DMS53 treated with DMSO at 0.1 percent for 48 hours (cell line): ENCODE results near the gene ADPRH.

Experiments used
- DNase-seq: peaks from one replicate; lab custom pipeline; 2025; ENCODE audit not compliant: unreplicated experiment; lab: John Stamatoyannopoulos, UW

The ADPRH gene

DNA sequence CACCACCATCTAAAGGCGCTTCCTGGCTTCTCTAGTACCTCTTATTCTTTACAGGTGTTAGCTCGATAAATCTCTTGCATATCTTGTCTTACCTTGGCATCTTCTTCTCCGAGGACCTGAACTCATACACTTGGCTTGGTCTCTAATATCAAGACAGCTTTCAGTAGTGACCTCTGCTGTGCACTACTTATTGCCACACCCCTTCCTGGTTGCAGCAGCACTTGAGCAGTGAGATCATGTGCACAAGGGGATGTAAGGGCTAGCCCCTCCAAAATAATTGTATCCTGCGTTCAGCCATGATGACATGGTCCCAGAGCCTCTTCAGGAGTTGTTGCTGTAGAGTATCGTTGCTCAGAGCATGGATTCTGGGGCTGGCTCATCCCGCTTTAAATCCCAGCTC is 17.1 kb downstream of the ADPRH start:
- DNase-seq = no peak

DNA sequence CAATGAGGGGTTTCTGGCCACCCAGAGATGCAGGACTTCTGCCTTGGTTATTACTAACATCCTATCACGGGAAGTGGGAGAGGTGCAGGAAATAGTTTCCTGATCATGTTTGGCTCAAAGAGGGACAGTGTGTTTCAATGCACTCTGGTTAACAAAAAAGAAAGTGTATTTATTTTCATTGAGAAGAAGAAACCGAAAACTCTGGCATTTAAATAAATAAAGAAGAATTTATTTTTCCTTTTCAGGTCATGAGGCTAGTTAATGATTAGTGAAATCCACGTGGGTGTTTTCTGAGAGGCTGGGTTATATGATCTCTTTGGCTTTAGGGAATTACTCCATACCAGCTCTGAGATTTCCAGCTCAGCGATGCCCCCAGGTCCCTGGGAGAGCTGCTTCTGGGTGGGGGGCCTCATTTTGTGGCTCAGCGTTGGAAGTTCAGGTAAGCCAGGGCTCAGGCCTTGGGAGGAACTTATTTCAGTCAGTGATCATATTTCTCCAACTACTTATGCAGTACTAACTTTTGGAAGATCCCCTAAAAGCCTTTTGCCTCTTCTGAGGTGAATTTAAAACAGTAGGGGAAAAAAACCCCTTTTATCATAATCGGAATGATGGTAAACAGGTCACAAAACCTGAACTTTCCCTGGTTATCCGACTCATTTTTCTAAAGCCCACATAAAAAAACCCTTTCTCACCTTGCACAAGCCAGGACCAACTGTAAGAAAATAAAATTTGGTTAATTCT is 18.4 kb downstream of the ADPRH start, which contains the start of gene PLA1A:
Gene PLA1A (plus strand): TSS at position 338 of the 741 bp plus-strand sequence. CDS start 29 bp downstream, at position 367.
- peak; percentile 12 for DNase-seq

DNA sequence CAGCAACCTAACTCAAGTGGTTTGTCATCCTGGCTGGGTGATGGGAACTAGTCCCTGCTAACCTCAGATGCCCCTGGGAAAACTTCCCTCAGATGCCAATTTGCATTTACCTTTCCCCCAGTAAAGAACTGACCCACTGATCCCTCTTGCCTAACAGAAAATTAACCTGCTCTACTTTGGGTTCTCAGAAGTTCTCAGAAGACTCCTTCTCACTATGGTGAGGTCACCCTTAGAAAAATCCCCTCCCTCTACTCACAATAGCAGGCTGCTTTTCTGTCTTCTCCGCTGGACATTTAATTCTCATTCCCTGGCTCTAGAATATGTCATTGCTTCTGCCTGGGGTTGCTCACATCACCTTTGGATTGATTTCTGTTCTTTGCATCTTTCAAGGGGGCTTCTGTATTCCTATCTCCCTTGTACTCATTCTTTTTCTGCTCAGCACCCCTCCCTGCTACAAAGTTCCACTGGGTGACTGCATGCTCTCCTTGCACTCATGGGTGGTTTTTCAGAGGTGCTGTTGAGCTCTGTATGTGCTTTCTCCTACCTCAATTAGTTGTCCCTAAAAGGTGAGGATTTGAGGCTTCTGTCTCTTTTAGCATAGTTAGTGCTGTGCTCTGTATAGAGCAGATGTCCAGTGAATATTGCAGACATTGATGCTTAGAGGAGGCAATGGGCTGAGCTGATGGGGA is 19.3 kb downstream of the ADPRH start:
- DNase-seq = no peak

DNA sequence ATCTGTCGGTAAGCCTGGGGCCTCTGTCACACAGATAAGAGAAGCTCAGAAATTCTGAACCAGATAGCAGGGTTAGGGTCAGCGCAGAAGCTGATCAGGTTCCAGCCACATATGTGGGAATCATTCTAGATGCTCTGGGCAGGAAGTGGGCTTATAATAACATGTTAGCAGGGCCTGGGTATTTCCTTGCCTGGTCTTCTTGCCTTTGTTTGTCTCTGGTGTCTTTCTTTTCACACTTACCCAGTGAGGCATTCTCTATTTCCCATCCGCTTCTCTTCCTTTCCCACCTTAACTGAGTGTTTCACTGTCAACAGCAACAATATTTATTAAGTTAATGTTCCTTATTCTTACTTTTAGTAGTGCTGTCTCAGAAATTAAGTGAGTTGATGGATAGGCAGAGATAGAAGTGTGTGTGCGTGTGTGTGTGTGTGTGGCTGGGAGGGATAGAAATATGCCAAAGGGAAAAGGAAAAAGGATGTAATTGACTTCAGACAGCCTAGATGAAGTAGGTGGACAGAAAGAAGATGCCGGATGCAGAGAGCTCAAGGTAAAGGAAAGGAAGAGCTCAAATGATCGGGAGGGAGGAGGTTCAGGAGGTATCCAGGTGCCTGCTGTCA is 20.4 kb downstream of the ADPRH start:
- no peak for DNase-seq

DNA sequence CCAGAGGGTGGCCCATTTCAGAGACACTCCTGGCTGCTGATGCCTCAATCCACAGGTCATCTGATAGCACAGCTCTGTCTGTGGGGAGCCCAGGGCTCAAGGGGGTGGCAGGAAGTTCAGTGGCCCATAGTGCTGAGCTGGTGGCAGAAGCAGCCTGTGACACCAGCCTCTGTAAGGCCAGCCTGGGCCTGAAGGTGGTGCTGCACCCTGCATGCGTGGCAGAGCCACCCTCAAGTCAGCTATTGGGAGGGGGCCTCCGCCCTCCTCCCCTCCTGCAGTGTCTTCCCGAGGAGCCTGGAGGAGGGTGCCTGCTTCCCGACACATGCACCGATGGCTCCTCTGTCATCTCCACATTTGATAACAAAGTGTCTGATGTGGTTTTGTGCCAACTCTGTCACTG is 21.4 kb downstream of the ADPRH start:
- no peak for DNase-seq

DNA sequence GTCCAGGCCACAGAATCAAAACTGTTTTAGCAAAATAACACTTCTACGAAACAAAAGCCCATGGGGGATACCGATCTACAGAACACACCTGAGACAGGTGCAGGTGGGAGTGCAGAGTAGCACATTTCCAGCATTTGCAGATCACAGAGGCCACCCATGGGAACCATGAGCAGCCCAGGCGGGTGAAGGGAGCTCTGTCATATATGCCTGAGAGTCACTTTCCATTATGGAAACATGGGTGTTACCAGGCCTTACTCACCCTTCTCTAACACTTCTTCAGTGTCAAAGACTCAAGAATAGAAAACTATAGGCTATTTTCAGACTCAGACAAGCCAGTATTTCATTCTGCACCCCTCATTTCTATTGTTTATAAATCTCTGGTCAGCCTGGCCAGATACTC is 21.9 kb downstream of the ADPRH start:
- DNase-seq = no peak

DNA sequence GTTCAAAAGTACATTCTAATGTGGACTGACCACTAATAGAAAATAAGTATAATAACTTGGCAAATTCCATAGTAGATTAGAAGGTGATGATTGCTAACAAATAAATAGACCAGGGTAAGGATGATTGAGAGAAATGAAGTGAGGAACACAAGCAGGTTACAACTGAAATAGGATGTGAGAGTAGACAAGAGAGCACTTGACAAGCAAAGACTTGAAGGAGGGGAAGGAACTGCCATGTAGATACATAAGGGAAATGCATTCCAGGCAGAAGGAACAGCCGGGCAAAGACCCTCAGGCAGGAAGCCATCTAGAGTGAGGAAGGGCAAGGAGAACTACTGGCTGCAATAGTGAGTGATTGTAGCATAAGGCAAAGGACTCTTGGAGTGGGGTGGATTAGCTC is 23.4 kb downstream of the ADPRH start:
- no peak for DNase-seq

DNA sequence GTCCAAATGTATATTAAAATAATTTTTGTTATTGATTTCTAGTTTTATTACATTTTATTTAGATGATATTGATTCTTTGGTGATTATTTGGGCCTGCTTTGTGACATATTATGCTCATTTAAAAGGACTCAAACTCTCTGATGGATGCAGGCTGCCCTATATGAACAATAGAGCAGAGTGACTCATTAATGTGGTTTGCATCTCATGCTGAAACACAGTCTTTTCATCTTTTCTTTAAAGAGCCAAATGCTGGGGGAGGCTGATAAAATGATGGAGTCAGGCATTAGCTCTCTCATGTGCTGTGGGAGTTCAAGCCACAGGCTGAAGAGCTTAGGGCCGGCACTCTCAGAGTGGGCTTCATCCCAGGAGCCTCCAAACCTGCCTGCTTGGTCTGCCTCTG is 25.6 kb downstream of the ADPRH start:
- DNase-seq = no peak

DNA sequence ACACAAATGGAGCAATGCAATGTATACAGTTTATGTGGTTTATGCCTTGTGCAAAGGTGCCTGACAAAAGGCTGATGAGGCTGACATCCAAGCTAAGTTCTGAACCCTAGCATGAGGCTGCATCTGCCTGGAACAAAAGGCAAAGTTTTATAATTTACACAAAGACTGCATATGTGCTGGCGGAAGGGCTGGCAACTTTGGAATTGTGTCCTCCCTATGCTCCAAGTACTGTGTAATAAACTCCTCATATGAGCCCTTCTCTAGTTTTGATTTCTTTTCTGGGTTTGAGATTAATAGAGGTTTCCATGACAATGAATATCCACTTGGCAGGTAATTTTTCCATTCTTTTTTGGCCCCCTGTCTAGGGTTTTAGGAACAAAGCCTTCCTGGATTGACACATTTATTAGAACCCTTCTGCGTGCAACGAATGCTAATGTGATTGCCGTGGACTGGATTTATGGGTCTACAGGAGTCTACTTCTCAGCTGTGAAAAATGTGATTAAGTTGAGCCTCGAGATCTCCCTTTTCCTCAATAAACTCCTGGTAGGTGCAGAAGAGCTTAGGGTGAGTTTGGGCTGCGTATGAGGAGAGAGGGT is 29.2 kb downstream of the ADPRH start:
- DNase-seq = no peak

DNA sequence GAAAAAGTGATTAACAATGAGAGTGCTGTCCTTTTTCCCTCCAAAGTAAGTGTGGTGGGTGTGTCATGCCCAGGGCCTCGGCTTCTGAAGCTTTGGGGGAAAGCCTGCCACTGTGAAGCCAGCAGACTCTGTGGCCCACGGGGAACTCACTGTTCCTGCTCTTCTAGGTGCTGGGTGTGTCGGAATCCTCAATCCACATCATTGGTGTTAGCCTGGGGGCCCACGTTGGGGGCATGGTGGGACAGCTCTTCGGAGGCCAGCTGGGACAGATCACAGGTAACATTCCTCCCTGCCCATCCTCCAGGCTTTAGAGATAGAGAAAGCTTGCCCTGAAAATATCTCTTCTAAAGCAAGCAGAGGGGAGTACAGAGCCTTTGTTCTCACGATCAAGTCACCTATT is 30.0 kb downstream of the ADPRH start:
- no peak for DNase-seq

DNA sequence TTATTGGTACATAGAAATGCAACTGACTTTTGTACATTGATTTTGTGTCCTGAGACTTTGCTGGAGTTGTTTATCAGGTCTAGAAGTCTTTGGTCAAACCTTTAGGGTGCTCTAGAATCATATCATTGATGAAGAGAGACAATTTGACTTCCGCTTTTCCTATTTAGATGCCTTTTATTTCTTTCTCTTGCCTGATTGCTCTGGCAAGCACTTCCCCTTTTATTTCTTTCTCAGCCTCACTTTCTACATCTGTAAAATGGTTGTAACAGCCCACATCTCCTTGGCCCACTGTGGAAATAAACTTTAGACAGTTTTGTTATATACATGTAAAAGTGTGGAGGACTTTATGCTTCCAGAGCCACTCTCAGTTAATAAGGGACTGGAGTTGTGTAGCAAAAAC is 32.4 kb downstream of the ADPRH start:
- DNase-seq = no peak

DNA sequence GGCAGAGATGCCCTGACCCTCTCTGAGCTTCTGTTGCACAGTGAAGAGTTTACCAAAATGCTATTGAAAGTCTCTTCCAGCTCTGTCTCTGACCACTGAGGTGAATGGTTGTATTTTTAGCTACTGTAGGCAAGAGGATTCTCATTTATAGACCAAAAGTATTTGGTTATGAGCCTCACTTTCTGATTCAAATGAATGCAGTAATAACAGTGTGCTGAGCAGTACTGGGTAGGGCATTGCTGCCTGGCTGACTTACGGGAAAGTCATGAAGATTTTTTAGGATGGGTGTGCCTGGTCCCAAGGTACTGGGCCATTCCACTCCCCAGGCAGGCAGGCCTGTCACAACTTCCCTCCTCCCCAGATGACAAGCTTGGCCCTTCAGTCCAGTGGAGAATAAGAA is 33.9 kb downstream of the ADPRH start:
- DNase-seq = no peak

DNA sequence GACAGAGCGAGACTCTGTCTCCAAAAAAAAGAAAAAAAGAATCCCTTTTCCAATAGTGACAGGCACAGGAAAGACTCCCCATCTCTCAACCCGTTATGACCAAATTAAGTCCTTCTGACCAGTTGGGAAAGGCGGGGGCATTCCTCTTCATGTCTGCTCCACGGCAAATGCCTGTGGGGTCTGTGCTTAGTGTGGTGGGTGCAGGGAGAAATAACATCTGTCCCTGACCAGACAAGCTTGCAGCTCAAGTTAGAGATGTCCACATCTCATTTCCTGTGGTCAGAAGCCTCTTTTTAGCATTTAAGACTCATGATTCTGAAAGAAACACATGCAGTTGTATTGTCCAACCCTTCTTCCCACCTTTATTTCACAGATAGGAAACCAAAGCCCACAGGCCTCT is 34.6 kb downstream of the ADPRH start:
- DNase-seq = no peak

DNA sequence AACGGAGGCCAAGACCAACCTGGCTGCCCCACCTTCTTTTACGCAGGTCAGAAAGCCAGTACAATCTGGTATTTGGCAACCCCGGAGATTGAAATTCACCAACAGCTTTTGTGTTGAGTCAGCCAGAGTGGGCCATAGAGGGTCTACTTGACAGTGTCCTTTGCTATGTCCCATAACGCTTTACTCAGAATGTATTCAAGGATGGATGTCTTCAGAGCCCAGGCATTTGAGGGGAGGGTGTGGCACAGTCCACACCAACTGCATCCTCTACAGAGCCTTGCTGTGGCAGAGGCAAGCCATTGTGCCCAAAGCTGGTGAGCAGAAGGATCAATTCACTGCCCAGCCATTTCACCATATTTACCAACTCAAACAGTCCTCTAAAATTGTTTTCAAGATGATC is 36.8 kb downstream of the ADPRH start:
- DNase-seq = no peak

DNA sequence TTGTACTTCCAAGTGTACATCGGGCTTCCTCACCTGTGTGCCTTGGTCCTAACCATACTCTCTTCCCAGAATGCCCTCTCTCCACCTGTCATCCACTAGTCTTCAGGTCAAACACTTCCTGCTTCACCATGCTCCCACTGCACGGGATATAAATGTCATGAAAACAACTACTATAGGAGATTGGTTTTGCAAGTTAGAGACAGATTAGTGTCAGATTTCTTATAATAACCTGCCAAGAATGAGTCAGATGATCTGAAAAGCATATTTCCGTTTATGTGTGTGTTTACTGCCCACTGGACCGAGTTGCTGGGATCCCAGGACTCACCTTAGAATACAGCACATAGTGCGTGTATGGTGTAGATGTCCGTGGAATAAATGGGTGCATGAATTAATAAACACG is 39.8 kb downstream of the ADPRH start:
- DNase-seq = no peak

DNA sequence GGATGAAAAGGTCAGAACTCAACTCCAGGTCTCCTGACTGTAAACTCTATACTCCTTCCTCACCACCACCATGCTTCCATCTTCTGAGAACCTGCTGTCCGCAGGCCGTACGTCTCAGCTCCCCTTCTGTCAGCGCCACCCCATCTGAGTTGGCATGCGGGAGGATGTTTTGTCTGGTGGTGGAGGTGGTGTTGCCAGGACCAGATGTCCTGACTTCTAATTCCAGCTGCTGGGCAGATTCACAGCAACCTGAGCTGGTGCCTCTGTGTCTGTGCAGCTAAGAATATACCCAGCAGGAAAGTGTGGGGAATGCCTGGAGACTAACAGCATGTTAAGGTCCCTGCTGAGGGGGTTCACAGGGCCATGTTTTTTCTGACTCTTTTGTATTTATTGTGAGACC is 41.6 kb downstream of the ADPRH start:
- DNase-seq = no peak

DNA sequence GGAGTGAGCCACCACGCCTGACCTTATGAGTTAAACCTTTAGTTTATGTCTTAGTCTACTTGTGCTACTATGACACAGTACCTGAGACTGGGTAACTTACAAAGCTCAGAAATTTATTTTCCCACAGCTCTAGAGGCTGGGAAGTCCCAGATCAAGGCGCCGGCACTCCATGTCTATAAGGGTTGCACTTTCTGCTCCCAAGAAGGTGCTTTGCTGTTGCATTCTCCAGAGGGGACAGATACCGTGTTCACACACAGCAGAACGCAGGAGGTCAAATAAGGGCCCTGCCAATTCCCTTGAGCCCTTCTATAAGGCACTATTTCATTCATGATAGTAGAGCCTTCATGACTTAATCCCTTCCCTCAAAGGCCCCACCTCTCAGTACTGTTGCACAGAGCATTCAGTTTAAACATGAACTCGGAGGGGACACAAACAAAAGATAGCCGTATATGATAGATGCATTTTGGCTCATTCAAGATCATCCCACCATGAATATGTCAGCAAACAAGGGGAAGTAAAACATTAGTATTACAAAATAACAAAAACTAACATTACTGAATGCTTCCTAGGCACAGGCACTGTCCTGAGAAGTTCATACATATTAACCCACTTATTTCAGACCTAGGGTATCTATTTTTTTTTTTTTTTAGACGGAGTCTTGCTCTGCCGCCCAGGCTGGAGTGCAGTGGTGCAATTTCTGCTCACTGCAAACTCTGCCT is 44.9 kb downstream of the ADPRH start:
- no peak for DNase-seq

DNA sequence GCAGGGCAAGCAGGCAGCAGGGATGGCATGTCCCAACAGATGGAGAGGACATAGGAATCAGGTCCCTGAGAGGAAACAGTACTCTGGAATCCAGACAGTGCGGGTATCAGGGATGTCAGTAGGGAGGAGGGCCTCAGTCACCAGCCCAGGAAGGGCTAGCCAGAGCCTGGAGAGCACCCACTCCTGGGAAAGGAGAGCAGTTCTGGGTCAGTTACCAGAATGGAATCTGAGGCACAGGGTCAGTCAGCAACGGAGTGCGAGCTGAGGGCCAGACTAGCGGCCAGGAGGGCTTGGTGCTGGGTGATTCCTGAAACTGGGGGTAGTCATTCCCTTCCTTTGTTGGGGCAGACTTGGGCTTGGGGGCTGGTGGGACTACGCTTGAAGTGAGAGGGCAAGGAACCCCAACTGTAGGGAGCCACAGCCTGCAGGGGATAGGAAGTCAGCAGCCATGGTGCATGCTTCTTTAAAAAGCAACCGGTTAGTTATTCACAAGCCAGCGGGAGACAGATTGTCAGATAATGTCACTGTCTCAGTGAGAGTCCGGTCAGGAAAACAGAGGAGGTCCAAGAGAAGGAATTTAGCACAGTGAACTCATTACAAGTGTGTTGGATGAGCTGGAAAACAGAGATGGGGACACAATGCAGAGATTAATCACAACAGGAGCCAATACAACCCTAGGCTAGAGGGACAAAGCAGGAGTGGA is 46.3 kb downstream of the ADPRH start:
- DNase-seq = no peak

DNA sequence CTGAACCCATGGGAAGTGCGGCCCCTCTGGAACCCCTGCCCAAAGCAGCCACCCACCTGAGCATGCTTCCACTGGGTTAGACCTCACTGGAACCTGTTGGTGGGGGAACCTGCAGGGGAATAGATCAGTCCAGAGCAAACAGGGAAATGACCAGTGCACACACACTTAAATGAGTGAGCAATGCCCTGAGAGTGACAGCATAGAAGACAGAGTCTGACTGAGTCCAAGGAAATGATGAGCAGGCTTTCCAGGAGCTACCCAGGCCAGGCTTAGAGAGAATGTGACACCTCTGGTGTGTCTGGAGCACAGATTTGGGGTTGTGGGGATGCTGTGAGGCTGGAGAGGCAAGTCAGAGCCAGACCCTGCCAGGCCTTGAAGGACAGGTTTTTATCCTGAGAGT is 46.9 kb downstream of the ADPRH start:
- DNase-seq = no peak

DNA sequence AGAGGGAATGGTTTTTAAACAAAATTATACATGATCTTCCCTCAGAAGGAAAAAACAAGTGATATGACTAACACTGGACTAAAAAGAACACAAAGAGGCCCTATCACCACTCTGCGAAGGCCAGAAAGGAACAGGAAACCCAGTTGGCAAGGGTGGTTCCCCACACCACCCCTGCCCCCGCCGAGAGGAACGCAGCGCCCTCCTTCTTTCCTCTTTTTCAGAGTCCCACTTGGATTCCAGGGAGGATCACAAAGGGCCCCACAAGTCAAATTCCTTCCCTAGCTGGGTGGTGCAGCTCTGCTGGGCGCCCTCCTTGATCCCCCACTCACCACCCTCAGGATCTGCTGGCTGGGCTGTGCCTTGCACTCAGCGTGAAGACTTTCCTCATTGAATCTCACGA is 48.2 kb downstream of the ADPRH start:
- DNase-seq = no peak

DNA sequence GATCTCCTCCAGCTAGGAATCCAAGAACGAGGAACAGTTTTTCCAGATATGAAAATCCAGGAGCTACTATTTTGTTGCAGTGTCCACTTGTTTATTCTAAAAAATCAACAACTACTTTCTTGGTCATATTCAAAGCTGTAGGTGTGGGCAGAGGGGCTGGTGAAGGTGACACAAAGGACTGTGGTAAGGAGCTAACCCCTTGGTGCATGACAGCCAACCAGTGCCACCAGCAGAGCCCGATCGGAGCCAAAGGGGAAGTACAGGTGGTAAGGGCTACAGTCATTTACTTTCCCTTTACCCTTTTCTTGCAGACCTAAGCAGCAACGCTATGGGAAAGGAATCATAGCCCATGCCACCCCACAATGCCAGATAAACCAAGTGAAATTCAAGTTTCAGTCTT is 49.1 kb downstream of the ADPRH start:
- no peak for DNase-seq
